ENCODE measurements around the gene DYTN. TPM values are rescaled to one million over a fixed set of nuclear protein-coding genes. Genes with fewer than 3 reads are reported as not detected.

DYTN gene
- total RNA-seq, 1 experiment from 2014 or later = not detected

- TF ChIP-seq TCF7L2 (IDR thresholded peaks at IDR 0.05; ENCODE audit: borderline replicate concordance, extremely low read depth, insufficient read depth, insufficient read length) (no peak), FOSL1 (IDR thresholded peaks at IDR 0.05; ENCODE audit: low read depth) (no peak), POLR2AphosphoS5 (IDR thresholded peaks at IDR 0.05; ENCODE audit: low read depth, low read length) (no peak), EZH2 (IDR thresholded peaks at IDR 0.05) (no peak), SRF (IDR thresholded peaks at IDR 0.05; ENCODE audit: low read depth) (no peak), ATF3 (IDR thresholded peaks at IDR 0.05) (no peak), JUND (IDR thresholded peaks at IDR 0.05) (no peak), SP1 (IDR thresholded peaks at IDR 0.05; ENCODE audit: low read depth) (no peak), EGR1 (IDR thresholded peaks at IDR 0.05; ENCODE audit: low read depth) (no peak), ZFX (IDR thresholded peaks at IDR 0.05) (no peak), ZBTB33 (IDR thresholded peaks at IDR 0.05; ENCODE audit: extremely low read depth, insufficient replicate concordance, low read length) (no peak), RAD21 (IDR thresholded peaks at IDR 0.05; ENCODE audit: low read depth) (no peak), CTCF (IDR thresholded peaks at IDR 0.05 in 2 of 3, conservative IDR thresholded peaks at IDR 0.05 in 1 of 3; ENCODE audit: borderline replicate concordance in 1 of 3, insufficient read depth in 1 of 3, low read depth in 2 of 3, low read length in 2 of 3) (no peak), ELF1 (IDR thresholded peaks at IDR 0.05; ENCODE audit: borderline replicate concordance, low read depth) (no peak), SIN3A (IDR thresholded peaks at IDR 0.05; ENCODE audit: low read depth) (no peak), MAX (IDR thresholded peaks at IDR 0.05) (no peak), CBX3 (IDR thresholded peaks at IDR 0.05; ENCODE audit: low read depth) (no peak), CEBPB (IDR thresholded peaks at IDR 0.05; ENCODE audit: low read depth) (no peak)
- Histone ChIP-seq H3K79me2 (ENCODE audit: insufficient read depth, low read length) (no peaks in the 10 kb centered on the region), H3K27ac (ENCODE audit: low read depth, low read length) (no peak overlapping the region), H3K36me3 (ENCODE audit: control insufficient read depth in 1 of 2, insufficient read depth in 2 of 2, low read length in 2 of 2) (no peaks in the 10 kb centered on the region), H3K4me2 (ENCODE audit: low read length) (no peak overlapping the region), H4K20me1 (ENCODE audit: insufficient read depth) (no peaks in the 10 kb centered on the region), H3K4me3 (replicated peaks in 1 of 2; ENCODE audit: low read depth in 1 of 2, low read length in 2 of 2) (no peak overlapping the region), H3K4me1 (ENCODE audit: control insufficient read depth in 1 of 2, insufficient read depth in 2 of 2, low read length in 2 of 2) (no peaks in the 10 kb centered on the region), H3K9ac (ENCODE audit: low read length) (no peak overlapping the region), H3K27me3 (ENCODE audit: insufficient read depth, low read length) (no peaks in the 10 kb centered on the region), H2AFZ (ENCODE audit: low read depth, low read length, poor library complexity, severe bottlenecking) (no peak overlapping the region), H3K9me2 (ENCODE audit: insufficient read depth) (no peaks in the 10 kb centered on the region), H3K9me3 (ENCODE audit: control insufficient read depth in 1 of 2, insufficient read depth in 1 of 2, low read depth in 1 of 2, low read length in 2 of 2) (no peaks in the 10 kb centered on the region)
- ChIA-PET CTCF (no interaction called here), RAD21 (ENCODE audit: low non-redundant PET in 1 of 2, low total read pairs in 2 of 2, uncharacterized antibody in 2 of 2, unreplicated experiment in 2 of 2) (no interaction called here), POLR2A (no interaction called here)
- intact Hi-C loops (cut with micrococcal nuclease) = no loop called here
- ATAC-seq (no peak), DNase-seq (ENCODE audit: low read depth, low spot score) (no peak)
- no TSS peak for BruUV-seq (replicated peaks)
These were observed 90.6 kb downstream of the DYTN start for GRCh38 chr2:206627632-206628031.

All from HCT116 (cell line).